ENCODE results near the gene ADAMTS5. TPM values are rescaled to one million over a fixed set of nuclear protein-coding genes. Genes with fewer than 3 reads are reported as not detected.

The ADAMTS5 gene
- 10.3 TPM for total RNA-seq

- peak; percentile 48 for DNase-seq (ENCODE audit: low spot score)
Measured at GRCh38 chr21:26967062-26967913, at the start of gene ADAMTS5. TSS of gene ADAMTS5 (minus strand) at chr21:26967088. CDS start at chr21:26966391, 697 bp downstream.

DNA sequence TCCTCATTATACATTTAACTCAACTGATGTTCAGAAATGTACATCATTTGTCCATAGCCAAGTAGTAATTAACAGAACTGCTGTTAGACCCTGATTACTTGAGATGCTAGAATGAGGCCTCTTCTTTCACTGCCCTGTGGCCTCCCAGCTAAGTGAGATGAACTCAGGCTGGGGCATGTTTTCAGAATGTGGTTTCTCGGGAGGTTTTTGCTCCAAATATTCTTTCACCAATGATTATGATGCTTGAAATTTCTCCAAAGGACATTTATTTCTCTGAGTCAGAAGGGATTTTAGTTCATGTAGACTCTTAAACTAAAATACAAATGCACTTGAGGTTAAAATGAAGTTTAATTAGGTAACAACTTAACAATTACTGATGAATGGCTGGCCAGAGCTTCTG is 34.6 kb upstream of the ADAMTS5 start:
- no peak for DNase-seq (ENCODE audit: low spot score)

DNA sequence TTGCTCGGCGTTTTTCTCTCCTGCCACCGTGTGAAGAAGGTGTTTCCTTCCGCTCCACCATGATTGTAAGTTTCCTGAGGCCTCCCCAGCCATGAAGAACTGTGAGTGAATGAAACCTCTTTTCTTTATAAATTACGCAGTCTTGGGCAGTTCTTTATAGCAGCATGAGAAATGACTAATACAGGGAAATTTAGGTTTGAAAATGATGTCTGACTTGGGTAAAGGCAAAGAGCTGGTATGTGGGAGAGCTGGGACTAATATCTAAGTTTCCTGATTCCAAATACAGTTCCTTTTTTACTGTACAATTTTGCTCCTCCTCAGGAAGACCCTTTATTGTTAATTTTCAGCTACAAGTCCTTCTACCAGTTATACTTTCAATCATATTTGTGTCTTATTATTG is 16.7 kb upstream of the ADAMTS5 start:
- no peak for DNase-seq (ENCODE audit: low spot score)

DNA sequence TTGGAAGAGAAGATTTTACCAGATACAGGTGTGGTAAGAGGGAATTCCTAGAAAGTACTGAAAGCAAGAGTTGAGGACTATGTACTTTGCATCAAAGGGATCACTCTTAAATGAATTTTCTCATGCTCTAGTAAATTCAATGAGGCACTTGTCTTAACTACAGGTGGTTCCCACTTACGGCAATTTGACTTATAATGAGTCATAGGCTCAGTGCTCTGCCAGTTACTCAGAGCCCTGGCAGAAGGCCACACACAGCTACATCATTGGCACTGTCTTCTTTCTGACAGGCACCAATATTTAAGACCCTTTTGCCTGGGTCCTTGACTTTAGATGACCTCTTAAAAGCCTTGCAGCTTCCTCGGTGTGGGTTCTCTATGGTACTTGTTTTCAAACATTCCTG is 15.9 kb upstream of the ADAMTS5 start:
- DNase-seq (ENCODE audit: low spot score) = no peak

GRCh38 chr21:26977746-26978145 is 10.9 kb upstream of the ADAMTS5 start:
- no peak for DNase-seq (ENCODE audit: low spot score)

DNA sequence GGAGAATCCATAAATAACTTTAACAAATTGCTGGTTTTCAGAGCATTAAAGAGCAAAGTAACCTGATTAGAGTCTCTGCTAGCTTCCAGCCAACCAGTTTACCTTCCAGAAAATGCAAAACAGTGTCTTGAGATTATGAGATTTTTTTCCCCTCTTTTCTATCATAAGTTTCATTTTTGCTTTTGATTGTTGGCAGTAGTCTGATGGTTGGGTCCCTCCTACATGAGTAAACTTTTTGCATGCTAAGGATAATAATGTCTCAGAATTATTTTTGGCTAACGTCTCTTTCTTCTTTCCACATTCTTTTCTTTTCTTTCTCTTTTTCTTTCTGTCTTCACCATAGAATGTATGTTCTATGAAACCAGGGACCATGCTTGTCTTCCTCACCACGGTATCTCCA is 6.3 kb upstream of the ADAMTS5 start:
- no peak for DNase-seq (ENCODE audit: low spot score)

DNA sequence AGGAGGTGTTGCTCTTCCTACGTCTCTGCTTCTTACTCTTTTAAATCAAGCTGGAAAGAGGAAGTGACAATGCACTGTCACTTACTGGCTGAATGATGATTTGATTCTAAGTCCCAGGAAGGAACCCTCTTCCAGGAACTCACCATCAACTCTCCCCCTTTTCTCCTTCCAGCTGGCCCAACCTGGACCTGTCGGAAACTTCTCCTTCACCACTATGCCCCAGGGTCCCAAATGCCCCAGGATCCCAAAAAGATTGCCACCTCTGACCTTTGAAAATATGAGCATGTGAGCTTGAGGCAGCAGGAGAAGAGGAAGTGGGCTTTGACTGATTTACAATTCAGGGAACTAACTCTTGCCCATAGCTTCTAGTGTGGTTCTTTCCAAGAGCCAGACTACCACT is 5.3 kb upstream of the ADAMTS5 start:
- no peak for DNase-seq (ENCODE audit: low spot score)

- no peak for DNase-seq (ENCODE audit: low spot score)
Measured at GRCh38 chr21:26969971-26970725, 3.3 kb upstream of the ADAMTS5 start.

GRCh38 chr21:26966649-26967061 is 233 bp downstream of the ADAMTS5 start:
- no peak for DNase-seq (ENCODE audit: low spot score)

DNA sequence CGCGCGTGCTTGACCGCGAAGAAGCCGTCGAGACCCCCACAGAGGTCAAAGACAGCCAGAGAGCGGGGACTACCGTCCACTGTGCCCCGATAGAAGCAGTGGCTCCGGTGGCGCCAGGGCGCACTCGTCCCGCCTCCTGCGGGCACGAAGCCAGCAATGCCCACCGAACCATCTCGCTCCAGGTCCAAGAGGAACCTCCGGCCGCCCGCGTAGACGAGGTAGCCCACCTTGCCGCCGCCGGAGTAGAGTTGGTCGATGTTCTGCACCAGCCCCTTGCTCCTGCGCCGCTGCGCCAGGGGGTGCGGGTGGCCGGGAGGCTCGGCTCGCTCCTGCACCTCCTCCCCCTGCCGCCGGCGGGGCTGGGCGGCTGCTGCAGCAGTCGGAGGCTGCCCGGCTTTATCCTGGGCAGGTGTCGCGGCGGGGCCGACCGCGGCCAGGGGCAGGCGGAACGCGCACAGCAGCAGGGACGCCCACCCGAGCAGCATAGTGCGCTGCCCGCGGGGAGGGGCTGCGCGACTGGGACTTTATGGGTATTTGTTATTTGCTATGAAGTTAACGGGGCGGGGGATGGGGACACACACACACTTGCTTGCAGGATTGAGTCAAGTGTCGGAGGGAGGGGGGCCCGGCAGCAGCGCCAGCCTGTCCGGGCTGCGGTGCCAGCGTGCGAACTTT is 844 bp downstream of the ADAMTS5 start:
- peak; percentile 46 for DNase-seq (ENCODE audit: low spot score)

- DNase-seq (ENCODE audit: low spot score) = peak; percentile 64
Measured at GRCh38 chr21:26965040-26965906, 1.6 kb downstream of the ADAMTS5 start.

- DNase-seq (ENCODE audit: low spot score) = peak; percentile 68
Measured at GRCh38 chr21:26964170-26964778, 2.6 kb downstream of the ADAMTS5 start.

DNA sequence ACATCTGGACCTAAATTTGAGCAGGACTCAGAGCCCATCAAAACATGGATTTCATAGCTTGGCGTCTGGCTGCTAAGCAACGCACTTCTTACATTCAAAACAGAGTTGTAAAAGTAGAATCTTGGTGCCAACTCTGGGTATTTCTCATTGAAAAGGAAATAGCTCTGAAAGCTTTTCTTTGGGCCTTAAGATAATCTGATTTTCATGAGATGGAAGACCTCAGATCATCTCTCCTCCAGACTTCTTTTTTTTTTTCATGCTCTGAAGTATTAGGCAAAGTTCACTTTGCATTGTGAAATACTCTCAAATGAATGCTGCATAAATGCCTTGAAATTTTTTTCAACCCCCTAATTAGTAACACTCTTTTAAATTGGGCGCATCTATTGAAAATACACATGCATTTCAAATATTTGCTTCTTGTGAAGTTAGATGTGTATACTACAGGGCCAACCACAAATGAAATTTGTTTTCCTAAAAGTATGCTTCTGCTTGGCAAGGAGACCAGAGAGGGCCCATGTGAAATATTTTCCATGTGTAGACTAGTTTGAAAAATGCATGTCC is 4.2 kb downstream of the ADAMTS5 start:
- no peak for DNase-seq (ENCODE audit: low spot score)

GRCh38 chr21:26961698-26962097 is 5.2 kb downstream of the ADAMTS5 start:
- no peak for DNase-seq (ENCODE audit: low spot score)

- no peak for DNase-seq (ENCODE audit: low spot score)
Measured at GRCh38 chr21:26958788-26959187, 8.1 kb downstream of the ADAMTS5 start.

DNA sequence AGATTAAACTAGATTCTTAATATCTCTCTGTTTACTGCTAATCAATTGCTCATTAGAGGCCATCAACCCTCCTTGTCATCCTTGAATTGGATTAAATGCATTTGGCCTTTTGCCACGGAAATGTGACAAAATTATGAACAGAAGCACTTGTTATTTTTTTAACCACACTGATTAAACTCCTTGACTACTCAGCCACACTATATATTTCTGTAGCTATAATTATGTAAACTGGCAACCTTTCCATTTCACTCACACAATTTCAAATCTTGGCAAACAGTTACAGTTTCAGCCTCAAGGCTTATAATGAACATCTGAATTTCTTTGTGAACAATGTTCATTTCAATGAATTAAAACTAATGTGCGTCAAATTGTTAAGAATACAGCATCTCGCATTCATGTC is 10.1 kb downstream of the ADAMTS5 start:
- no peak for DNase-seq (ENCODE audit: low spot score)

- no peak for DNase-seq (ENCODE audit: low spot score)
Measured at GRCh38 chr21:26956216-26956615, 10.7 kb downstream of the ADAMTS5 start.

- DNase-seq (ENCODE audit: low spot score) = no peak
Measured at GRCh38 chr21:26954662-26955121, 12.2 kb downstream of the ADAMTS5 start.

DNA sequence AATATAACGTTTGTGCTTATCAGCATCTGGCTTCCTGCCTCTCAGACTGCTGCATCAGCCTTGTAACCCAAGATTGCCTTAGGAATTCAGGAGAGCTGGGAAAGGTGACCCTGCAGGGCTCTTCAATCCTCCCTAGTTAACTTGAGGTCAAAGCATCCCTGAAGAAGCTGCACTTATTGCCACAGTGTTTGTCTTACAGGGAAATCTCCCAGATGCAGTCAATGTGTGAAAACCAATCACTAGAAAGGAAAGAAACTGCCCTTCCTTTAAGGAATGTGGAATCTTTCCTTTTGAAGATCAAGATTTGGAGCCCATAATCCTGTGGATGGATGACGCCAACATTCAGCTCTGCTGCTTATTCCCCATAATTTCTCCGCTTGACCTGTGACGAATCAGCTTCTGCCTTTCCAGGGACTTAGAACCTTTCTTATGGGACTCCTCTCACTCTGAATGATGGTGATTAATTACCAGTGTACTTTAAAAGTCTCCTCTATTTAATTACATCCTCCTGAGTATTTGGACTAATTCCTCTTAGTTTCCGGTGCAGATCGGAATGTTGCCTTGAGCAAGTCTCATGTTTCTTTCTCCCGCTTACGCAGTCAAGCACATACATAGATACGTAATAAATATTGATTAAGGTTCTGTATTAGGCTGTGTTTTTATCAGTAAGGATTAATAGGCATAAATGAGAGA is 14.4 kb downstream of the ADAMTS5 start:
- no peak for DNase-seq (ENCODE audit: low spot score)

DNA sequence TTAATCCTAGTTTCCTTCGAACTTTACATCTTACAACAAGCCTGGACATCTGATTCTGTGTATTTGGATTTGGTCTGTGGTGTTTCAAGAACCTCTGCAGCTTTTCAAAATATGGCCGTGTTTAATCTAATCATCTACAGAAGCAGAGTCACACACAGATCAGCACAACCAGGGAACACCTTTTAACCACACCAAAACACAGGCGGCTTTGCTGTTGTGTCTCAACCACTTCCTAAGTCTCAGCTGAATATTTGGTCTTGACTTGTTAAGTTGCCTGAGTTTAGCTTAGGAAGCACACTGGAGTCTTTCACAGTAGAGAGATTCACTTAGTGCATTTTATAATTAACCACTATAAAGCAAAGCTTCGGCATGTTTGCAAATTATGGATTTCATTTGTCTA is 17.1 kb downstream of the ADAMTS5 start:
- no peak for DNase-seq (ENCODE audit: low spot score)
